ENCODE data around the gene REV1. TPM values are rescaled to one million over a fixed set of nuclear protein-coding genes. Genes with fewer than 3 reads are reported as not detected.
A peak's percentile ranks its signal among the peaks of the same experiment; 100 is the strongest.

REV1 gene
- total RNA-seq, result 10 to 100 TPM; 22.3 to 26.4 TPM

DNA sequence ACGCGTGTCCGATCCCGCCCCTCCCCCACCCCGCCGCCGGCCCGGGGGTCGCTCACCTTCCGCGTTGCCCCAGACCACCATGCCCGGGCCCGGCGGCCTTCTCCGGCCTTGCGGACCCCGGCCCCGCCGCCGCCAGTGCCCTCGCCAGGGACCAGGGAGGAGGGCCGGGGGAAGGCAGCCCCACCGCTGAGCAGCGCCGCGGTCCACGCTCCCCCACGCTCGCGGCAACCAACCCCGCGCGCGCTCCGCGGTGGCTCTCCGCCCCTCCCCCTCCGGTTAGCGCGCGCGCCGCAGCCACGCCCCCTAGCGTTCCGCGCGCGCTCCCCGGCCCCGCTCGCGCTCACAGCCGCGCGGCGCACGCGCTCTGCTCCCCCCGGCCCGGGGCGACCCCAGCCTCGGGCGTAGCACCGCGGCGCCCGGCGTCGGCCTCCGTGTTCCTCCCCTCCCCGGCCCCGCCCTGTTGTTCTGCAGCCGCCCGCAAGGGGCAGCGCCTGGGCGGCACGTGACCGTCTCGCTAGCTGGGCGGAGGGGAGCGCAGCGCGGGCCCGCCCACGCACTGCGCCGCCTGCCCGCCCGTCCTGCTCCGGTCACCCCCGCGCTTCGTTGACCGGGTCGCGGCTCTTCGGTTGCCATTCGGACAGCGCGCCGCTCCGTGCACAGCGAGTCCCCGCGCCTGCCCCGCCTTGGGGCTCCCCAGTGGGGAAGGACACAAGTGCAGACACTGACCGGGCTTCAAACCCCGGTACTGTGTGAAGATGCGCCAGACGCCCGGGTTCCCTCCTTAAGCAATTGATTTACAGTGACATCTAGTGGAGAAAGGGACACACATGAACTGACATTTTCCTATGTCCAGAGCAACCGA is at the start of gene REV1:
REV1 (minus strand) TSS at position 257 of the 862 bp plus-strand sequence. CDS start 25,042 bp downstream, outside the sequence.
- TF ChIP-seq, protein P1, sequence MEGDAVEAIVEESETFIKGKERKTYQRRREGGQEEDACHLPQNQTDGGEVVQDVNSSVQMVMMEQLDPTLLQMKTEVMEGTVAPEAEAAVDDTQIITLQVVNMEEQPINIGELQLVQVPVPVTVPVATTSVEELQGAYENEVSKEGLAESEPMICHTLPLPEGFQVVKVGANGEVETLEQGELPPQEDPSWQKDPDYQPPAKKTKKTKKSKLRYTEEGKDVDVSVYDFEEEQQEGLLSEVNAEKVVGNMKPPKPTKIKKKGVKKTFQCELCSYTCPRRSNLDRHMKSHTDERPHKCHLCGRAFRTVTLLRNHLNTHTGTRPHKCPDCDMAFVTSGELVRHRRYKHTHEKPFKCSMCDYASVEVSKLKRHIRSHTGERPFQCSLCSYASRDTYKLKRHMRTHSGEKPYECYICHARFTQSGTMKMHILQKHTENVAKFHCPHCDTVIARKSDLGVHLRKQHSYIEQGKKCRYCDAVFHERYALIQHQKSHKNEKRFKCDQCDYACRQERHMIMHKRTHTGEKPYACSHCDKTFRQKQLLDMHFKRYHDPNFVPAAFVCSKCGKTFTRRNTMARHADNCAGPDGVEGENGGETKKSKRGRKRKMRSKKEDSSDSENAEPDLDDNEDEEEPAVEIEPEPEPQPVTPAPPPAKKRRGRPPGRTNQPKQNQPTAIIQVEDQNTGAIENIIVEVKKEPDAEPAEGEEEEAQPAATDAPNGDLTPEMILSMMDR (IDR thresholded peaks at IDR 0.05), result peak; percentile 65 to 86
- Histone ChIP-seq H3K36me3 (no peaks in the 10 kb centered on the region), H3K27me3 (no peaks in the 10 kb centered on the region), H3K27ac (peak within 1 kb of the TSS; percentile 95 to 99), H3K9me3 (no peaks in the 10 kb centered on the region), H3K4me1 (peaks cover 0 to 39% of the 10 kb centered on the region in 2 donors), H3K4me3 (peak within 1 kb of the TSS; percentile 87 to 95)
- peak; percentile 90 for DNase-seq (ENCODE audit: low spot score)

DNA sequence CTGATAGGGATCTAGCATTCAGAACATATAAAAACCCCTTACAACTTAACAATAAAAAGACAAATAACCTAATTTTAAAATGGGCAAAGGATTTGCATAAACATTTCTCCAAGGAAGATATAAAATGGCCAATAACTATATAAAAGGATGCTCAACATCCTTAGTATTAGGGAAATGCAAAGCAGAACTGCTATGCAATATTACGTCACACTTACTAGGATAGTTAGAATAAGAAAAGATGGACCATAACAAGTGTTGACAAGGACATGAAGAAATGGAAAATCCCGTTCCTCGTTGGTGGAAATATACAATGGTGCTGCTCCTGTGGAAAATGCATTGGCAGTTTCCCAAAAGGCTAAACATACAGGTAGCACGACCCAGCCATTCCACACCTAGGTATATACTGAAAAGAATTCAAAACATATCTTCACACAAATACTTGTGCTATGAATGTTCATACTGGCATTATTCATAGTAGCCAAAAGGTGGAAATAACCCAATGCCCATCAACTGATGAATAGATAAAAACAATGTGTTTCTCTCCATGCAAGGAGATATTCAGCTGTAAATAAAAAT is 48.2 kb upstream of the REV1 start:
- Histone ChIP-seq H3K4me3 (no peak overlapping the region), H3K27me3 (no peaks in the 10 kb centered on the region), H3K36me3 (no peaks in the 10 kb centered on the region), H3K4me1 (no peaks in the 10 kb centered on the region), H3K27ac (no peak overlapping the region), H3K9me3 (no peaks in the 10 kb centered on the region)
- TF ChIP-seq, protein P1 (IDR thresholded peaks at IDR 0.05), result no peak
- DNase-seq (ENCODE audit: low spot score), result no peak

DNA sequence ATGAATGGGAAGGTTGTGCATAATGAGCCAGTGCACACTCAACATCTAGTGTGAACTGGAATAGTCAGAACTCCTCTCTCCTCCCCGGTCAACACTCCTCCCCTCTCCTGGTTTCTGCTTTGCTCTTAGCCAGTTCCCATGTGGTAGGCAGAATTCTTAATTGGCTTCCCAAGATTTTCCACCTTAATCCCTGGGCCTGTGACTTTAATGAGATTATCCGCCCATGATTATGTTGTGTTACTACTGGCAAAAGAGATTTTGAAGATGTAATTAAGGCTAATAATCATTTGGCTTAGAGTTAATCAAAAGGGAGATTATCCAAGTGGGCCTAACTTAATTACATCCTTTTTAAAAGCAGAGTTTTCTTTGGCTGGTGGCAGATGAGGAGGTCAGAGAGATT is 34.2 kb upstream of the REV1 start:
- Histone ChIP-seq H3K4me3 (no peak overlapping the region), H3K36me3 (no peaks in the 10 kb centered on the region), H3K9me3 (no peaks in the 10 kb centered on the region), H3K4me1 (no peaks in the 10 kb centered on the region), H3K27me3 (no peaks in the 10 kb centered on the region), H3K27ac (no peak overlapping the region)
- TF ChIP-seq, protein P1 (IDR thresholded peaks at IDR 0.05), result no peak
- DNase-seq (ENCODE audit: low spot score), result no peak

DNA sequence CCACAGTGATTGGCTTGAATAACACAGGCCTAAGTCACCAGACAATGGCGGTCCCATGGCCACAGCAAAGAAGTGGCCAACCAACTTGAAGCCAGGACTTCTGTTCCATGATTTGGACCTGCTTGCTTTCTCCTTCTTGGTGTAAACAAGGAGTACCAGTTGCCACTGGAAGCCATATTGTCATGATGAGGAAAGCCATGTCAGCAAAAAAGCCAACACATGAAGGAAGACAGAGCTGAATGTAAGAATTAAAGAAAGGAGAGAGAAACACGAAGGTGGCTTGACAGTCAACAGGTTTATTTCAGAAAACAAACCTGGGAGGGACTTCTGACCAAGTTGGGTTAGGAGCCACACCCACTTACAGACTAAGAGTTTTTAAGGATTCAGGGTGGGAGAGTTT is 32.3 kb upstream of the REV1 start:
- no peak for DNase-seq (ENCODE audit: low spot score)
- TF ChIP-seq, protein P1 (IDR thresholded peaks at IDR 0.05), result no peak

GRCh38 chr2:99520813-99521212 is 31.0 kb upstream of the REV1 start:
- TF ChIP-seq, protein P1 (IDR thresholded peaks at IDR 0.05), result no peak
- no peaks in the 10 kb centered on the region for H3K4me1 ChIP-seq
- H3K27ac ChIP-seq, result no peak overlapping the region
- no peaks in the 10 kb centered on the region for H3K27me3 ChIP-seq
- no peak for DNase-seq (ENCODE audit: low spot score)
- H3K9me3 ChIP-seq, result no peaks in the 10 kb centered on the region
- H3K36me3 ChIP-seq, result no peaks in the 10 kb centered on the region
- no peak overlapping the region for H3K4me3 ChIP-seq

More for the DNA sequence above, 32.3 kb upstream of the REV1 start:
- H3K9me3 ChIP-seq, result no peaks in the 10 kb centered on the region
- H3K36me3 ChIP-seq, result no peaks in the 10 kb centered on the region
- no peaks in the 10 kb centered on the region for H3K27me3 ChIP-seq
- no peaks in the 10 kb centered on the region for H3K4me1 ChIP-seq
- no peak overlapping the region for H3K27ac ChIP-seq
- no peak overlapping the region for H3K4me3 ChIP-seq
